Measurements from ENCODE around the gene PMS2.
"Not testable (repeated sequence)": the region's sequence is repeated elsewhere in the genome, so short reads cannot be mapped to it uniquely, and the experiment has no call there.

- not testable (repeated sequence) for TF ChIP-seq CTCF, POLR2A, POLR2AphosphoS5 (IDR thresholded peaks at IDR 0.05)
These were observed 78.6 kb downstream of the PMS2 start for GRCh38 chr7:5930290-5930689.

Data from prostate gland (tissue), 2 donors.